ENCODE measurements around the gene CUEDC2.
A peak's percentile ranks its signal among the peaks of the same experiment; 100 is the strongest.

The CUEDC2 gene

GRCh38 chr10:102392306-102392705, 40.1 kb downstream of the CUEDC2 start:
- TF ChIP-seq, protein P1, sequence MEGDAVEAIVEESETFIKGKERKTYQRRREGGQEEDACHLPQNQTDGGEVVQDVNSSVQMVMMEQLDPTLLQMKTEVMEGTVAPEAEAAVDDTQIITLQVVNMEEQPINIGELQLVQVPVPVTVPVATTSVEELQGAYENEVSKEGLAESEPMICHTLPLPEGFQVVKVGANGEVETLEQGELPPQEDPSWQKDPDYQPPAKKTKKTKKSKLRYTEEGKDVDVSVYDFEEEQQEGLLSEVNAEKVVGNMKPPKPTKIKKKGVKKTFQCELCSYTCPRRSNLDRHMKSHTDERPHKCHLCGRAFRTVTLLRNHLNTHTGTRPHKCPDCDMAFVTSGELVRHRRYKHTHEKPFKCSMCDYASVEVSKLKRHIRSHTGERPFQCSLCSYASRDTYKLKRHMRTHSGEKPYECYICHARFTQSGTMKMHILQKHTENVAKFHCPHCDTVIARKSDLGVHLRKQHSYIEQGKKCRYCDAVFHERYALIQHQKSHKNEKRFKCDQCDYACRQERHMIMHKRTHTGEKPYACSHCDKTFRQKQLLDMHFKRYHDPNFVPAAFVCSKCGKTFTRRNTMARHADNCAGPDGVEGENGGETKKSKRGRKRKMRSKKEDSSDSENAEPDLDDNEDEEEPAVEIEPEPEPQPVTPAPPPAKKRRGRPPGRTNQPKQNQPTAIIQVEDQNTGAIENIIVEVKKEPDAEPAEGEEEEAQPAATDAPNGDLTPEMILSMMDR (IDR thresholded peaks at IDR 0.05; ENCODE audit: low read length, missing control alignments), result no peak
- DNase-seq (ENCODE audit: low read depth), result no peak
- no peak overlapping the region for H3K4me3 ChIP-seq (replicated peaks; ENCODE audit: low read depth, low read length)

GRCh38 chr10:102389894-102390293, 42.5 kb downstream of the CUEDC2 start:
- TF ChIP-seq, protein P1 (IDR thresholded peaks at IDR 0.05; ENCODE audit: low read length, missing control alignments), result no peak
- H3K4me3 ChIP-seq (replicated peaks; ENCODE audit: low read depth, low read length), result no peak overlapping the region
- no peak for DNase-seq (ENCODE audit: low read depth)

DNA sequence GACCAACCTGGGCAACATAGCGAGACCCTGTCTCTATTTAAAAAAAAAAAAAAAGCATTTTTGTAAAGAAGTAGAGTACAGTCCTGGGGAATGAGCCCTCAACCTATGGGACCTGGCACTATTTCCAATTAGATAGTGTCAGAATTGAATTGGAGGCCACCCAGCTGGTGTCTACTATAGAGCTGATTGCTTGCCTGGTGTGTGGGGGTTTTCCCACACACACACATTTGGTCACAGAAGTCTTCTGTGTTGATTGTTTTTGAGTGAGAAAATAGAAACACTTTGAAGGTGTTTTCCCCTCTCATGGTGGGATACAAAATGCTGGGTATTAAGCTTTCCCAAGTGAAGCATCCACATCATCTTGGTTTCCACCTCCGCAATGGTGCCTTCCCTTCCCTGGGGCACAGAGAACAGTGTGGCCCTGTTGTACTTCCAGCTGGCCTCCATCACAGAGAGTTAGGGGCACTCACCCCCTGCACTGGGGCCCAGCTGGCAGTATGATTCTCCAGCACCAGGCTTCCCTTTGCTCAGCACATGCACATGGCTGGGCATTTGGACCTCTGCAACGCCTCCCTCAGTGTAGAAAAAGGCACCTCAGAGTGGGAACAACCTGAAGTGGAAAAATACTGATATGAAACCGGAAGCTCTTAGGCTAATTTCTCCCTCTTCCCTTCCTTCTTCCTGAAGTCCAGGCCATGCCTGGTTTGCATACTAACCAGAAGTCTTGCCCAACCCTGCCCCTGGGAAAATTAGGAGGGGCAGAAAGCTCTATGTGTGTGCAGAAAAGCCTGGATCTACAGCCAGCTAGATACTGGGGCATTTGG, 47.6 kb downstream of the CUEDC2 start:
- peak; percentile 70 for DNase-seq (ENCODE audit: low read depth)
- H3K4me3 ChIP-seq (replicated peaks; ENCODE audit: low read depth, low read length), result no peak overlapping the region
- TF ChIP-seq, protein P1 (IDR thresholded peaks at IDR 0.05; ENCODE audit: low read length, missing control alignments), result no peak

- H3K4me3 ChIP-seq (replicated peaks; ENCODE audit: low read depth, low read length), result no peak overlapping the region
- peak; percentile 42 for DNase-seq (ENCODE audit: low read depth)
- TF ChIP-seq, protein P1 (IDR thresholded peaks at IDR 0.05; ENCODE audit: low read length, missing control alignments), result peak; percentile 37
Observed at GRCh38 chr10:102384053-102384452, 48.3 kb downstream of the CUEDC2 start.

DNA sequence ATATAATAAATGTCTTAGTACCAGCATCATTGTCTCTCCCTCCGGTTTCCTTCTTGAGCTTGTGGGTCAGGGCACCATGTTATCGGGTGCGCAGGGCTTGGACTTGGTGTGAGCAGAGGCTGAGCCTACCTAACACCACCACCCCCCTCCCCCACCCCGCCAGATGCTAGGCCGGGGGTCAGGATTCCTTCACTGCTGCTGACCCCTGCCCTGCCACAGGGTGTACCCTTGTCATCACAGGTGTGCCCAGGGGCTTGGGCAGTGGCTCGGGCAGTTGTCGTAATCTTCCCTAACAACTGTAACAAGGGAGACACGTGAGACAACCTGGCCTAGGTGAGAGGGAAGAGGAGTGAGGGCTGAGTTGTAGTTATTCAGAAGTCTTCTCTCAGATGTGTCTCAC, 49.5 kb downstream of the CUEDC2 start:
- no peak overlapping the region for H3K4me3 ChIP-seq (replicated peaks; ENCODE audit: low read depth, low read length)
- DNase-seq (ENCODE audit: low read depth), result no peak
- TF ChIP-seq, protein P1 (IDR thresholded peaks at IDR 0.05; ENCODE audit: low read length, missing control alignments), result no peak

- no peak for DNase-seq (ENCODE audit: low read depth)
- TF ChIP-seq, protein P1 (IDR thresholded peaks at IDR 0.05; ENCODE audit: low read length, missing control alignments), result no peak
- H3K4me3 ChIP-seq (replicated peaks; ENCODE audit: low read depth, low read length), result no peak overlapping the region
Observed at GRCh38 chr10:102381983-102382382, 50.4 kb downstream of the CUEDC2 start.

DNA sequence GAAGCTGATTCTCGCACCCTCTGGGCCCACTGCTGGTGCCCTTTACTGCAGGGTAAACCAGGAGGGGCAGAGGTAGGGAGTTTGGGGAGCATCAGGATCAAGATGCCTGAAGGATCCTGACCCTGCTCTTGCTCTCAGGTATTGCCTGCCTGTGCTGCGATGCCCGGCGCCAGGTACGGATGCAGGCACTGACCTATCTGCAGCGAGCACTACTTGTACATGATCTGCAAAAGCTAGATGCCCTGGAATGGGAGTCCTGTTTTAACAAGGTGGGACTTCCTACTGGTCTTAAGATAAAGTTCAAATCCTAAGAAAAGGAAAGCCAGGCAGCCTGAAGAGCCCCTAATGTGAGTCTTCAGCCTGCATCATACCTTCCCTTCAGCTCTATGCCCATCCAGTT, 53.0 kb downstream of the CUEDC2 start:
- TF ChIP-seq, protein P1 (IDR thresholded peaks at IDR 0.05; ENCODE audit: low read length, missing control alignments), result no peak
- DNase-seq (ENCODE audit: low read depth), result no peak
- no peak overlapping the region for H3K4me3 ChIP-seq (replicated peaks; ENCODE audit: low read depth, low read length)

Measured in fibroblast of pulmonary artery (primary cell).